Astrocyte (in vitro differentiated cells and primary cell): ENCODE measurements around the gene MYCBPAP. TPM values are rescaled to one million over a fixed set of nuclear protein-coding genes. Genes with fewer than 3 reads are reported as not detected.

ENCODE experiments used
- DNase-seq: peaks from one replicate; pipeline ENCODE4 v3.0.0-alpha.2; 2010; ENCODE audit warnings: low read depth
- FAIRE-seq: peaks from 2 replicates; lab custom pipeline; 2011; peaks lifted over from hg19 to GRCh38; lab: Jason Lieb, UNC
- H2AFZ ChIP-seq: 2 replicates; pipeline ENCODE4 v1.6.0; 2012; ENCODE audit warnings: low read depth, low read length, inconsistent platforms
- H3K27ac ChIP-seq: 2 replicates; pipeline ENCODE4 v1.5.1; 2011; ENCODE audit warnings: low read depth, low read length, inconsistent platforms
- H3K27me3 ChIP-seq: 2 replicates; pipeline ENCODE4 v1.6.0; 2011; ENCODE audit warnings: low read length, inconsistent platforms; ENCODE audit not compliant: insufficient read depth
- H3K36me3 ChIP-seq: 2 replicates; pipeline ENCODE4 v1.5.1; 2011; ENCODE audit warnings: low read length, inconsistent platforms; ENCODE audit not compliant: insufficient read depth
- H3K4me1 ChIP-seq: 2 replicates; pipeline ENCODE4 v1.5.1; 2011; ENCODE audit warnings: low read length, inconsistent platforms; ENCODE audit not compliant: insufficient read depth
- H3K4me2 ChIP-seq: 2 replicates; pipeline ENCODE4 v1.6.0; 2012; ENCODE audit warnings: low read length, inconsistent platforms
- H3K4me3 ChIP-seq: 2 replicates; pipeline ENCODE4 v1.5.1; 2011; ENCODE audit warnings: low read depth, mild to moderate bottlenecking, low read length, inconsistent platforms; ENCODE audit not compliant: insufficient read depth
- H3K79me2 ChIP-seq: 2 replicates; pipeline ENCODE4 v1.6.0; 2012; ENCODE audit warnings: mild to moderate bottlenecking, low read length, inconsistent platforms; ENCODE audit not compliant: insufficient read depth
- H3K9ac ChIP-seq: 2 replicates; pipeline ENCODE4 v1.6.0; 2012; ENCODE audit warnings: mild to moderate bottlenecking, low read length, inconsistent platforms
- H3K9me3 ChIP-seq: 2 replicates; pipeline ENCODE4 v1.5.1; 2012; ENCODE audit warnings: low read depth, mild to moderate bottlenecking, low read length, inconsistent platforms; ENCODE audit not compliant: insufficient read depth
- H4K20me1 ChIP-seq: 2 replicates; pipeline ENCODE4 v1.6.0; 2012; ENCODE audit warnings: low read length, inconsistent platforms; ENCODE audit not compliant: insufficient read depth
- H3K27ac Mint-ChIP-seq: one replicate; pipeline ENCODE4 v1.8.0; 2021; ENCODE audit warnings: mild to moderate bottlenecking, mixed read lengths; ENCODE audit not compliant: unreplicated experiment
- H3K27me3 Mint-ChIP-seq: one replicate; pipeline ENCODE4 v1.8.0; 2021; ENCODE audit warnings: low read depth, mixed read lengths; ENCODE audit not compliant: unreplicated experiment
- H3K36me3 Mint-ChIP-seq: one replicate; pipeline ENCODE4 v1.8.0; 2021; ENCODE audit warnings: low read depth, mixed read lengths; ENCODE audit not compliant: unreplicated experiment
- H3K4me1 Mint-ChIP-seq: one replicate; pipeline ENCODE4 v1.8.0; 2021; ENCODE audit warnings: low read depth, mixed read lengths; ENCODE audit not compliant: unreplicated experiment
- H3K4me3 Mint-ChIP-seq: one replicate; pipeline ENCODE4 v1.8.0; 2021; ENCODE audit warnings: mild to moderate bottlenecking, moderate library complexity, mixed read lengths; ENCODE audit not compliant: unreplicated experiment
- H3K9me3 Mint-ChIP-seq: one replicate; pipeline ENCODE4 v1.8.0; 2021; ENCODE audit warnings: mild to moderate bottlenecking, mixed read lengths; ENCODE audit not compliant: unreplicated experiment
- EZH2 ChIP-seq: IDR thresholded peaks from 2 replicates; pipeline ENCODE4 v1.6.1; 2012; ENCODE audit warnings: mild to moderate bottlenecking, low read length, inconsistent platforms; ENCODE audit not compliant: insufficient read depth
- total RNA-seq: library from RNA; stranded (reverse); gene quantifications from 2 replicates; pipeline ENCODE4 v1.2.1, GENCODE V29; 2021
- TF ChIP-seq, protein P1 (sequence below): IDR thresholded peaks from 2 replicates; pipeline ENCODE4 v1.5.1; 2011; ENCODE audit warnings: low read depth, mild to moderate bottlenecking, inconsistent platforms, low read length, moderate library complexity; ENCODE audit not compliant: insufficient read depth

MYCBPAP gene
- total RNA-seq, 1 donor from 2014 or later, result 1.4 TPM

- peaks cover 3% of the 10 kb centered on the region for H3K9me3 Mint-ChIP-seq
- FAIRE-seq (no peak), DNase-seq (no peak)
- no peaks in the 10 kb centered on the region for H4K20me1 ChIP-seq
- peaks cover 75% of the 10 kb centered on the region for H3K27me3 Mint-ChIP-seq
- no peak overlapping the region for H3K27ac Mint-ChIP-seq
- H3K27ac ChIP-seq, result no peak overlapping the region
- H3K4me3 Mint-ChIP-seq, result peak overlapping the region; percentile 67
- H3K36me3 Mint-ChIP-seq, result peaks cover 9% of the 10 kb centered on the region
- no peak for TF ChIP-seq EZH2
- TF ChIP-seq, protein P1, sequence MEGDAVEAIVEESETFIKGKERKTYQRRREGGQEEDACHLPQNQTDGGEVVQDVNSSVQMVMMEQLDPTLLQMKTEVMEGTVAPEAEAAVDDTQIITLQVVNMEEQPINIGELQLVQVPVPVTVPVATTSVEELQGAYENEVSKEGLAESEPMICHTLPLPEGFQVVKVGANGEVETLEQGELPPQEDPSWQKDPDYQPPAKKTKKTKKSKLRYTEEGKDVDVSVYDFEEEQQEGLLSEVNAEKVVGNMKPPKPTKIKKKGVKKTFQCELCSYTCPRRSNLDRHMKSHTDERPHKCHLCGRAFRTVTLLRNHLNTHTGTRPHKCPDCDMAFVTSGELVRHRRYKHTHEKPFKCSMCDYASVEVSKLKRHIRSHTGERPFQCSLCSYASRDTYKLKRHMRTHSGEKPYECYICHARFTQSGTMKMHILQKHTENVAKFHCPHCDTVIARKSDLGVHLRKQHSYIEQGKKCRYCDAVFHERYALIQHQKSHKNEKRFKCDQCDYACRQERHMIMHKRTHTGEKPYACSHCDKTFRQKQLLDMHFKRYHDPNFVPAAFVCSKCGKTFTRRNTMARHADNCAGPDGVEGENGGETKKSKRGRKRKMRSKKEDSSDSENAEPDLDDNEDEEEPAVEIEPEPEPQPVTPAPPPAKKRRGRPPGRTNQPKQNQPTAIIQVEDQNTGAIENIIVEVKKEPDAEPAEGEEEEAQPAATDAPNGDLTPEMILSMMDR, result no peak
- H3K79me2 ChIP-seq, result no peaks in the 10 kb centered on the region
- H3K9me3 ChIP-seq, result no peaks in the 10 kb centered on the region
- no peak overlapping the region for H3K9ac ChIP-seq
- no peak overlapping the region for H2AFZ ChIP-seq
- no peaks in the 10 kb centered on the region for H3K36me3 ChIP-seq
- H3K4me3 ChIP-seq, result no peak overlapping the region
- H3K27me3 ChIP-seq, result peaks cover 21% of the 10 kb centered on the region
- peaks cover 11% of the 10 kb centered on the region for H3K4me1 ChIP-seq
- H3K4me2 ChIP-seq, result peak overlapping the region; percentile 74
- peaks cover 11% of the 10 kb centered on the region for H3K4me1 Mint-ChIP-seq
Observed at GRCh38 chr17:50533185-50533584, 24.9 kb downstream of the MYCBPAP start.

DNA sequence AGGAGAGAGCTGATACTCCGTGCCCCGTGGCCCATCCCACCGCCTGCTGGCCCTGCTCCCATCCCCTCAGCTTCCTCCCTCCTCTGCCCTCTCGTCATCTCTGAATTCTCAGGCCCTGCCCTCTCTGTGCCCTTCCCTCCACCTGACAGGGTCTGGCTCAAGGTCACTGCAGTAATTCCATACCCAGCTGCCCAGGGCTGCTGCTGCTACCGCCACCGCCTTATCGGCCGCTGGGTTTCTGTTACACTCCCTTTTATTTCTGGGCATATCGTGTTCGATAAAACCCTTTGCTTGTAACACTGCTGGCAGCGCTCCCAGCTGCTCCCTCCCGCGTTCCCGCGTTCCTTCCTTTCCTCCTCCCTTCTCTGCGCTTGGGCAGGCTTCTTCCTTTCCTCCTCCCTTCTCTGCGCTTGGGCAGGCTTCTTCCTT lies 25.5 kb downstream of the MYCBPAP start:
- TF ChIP-seq, protein P1, result no peak
- TF ChIP-seq EZH2, result no peak
- H3K4me2 ChIP-seq, result peak overlapping the region; percentile 74
- no peak overlapping the region for H3K27ac ChIP-seq
- DNase-seq (no peak), FAIRE-seq (no peak)
- no peak overlapping the region for H3K4me3 ChIP-seq
- Mint-ChIP-seq H3K9me3 (peaks cover 2% of the 10 kb centered on the region), H3K27ac (peak overlapping the region; percentile 12), H3K36me3 (peaks cover 9% of the 10 kb centered on the region), H3K4me3 (no peak overlapping the region), H3K4me1 (peaks cover 11% of the 10 kb centered on the region), H3K27me3 (peaks cover 70% of the 10 kb centered on the region)
- no peaks in the 10 kb centered on the region for H3K36me3 ChIP-seq
- H3K9me3 ChIP-seq, result no peaks in the 10 kb centered on the region
- H3K9ac ChIP-seq, result no peak overlapping the region
- peaks cover 21% of the 10 kb centered on the region for H3K27me3 ChIP-seq
- H3K4me1 ChIP-seq, result peaks cover 11% of the 10 kb centered on the region
- H2AFZ ChIP-seq, result peak overlapping the region; percentile 38
- no peaks in the 10 kb centered on the region for H3K79me2 ChIP-seq
- no peaks in the 10 kb centered on the region for H4K20me1 ChIP-seq

DNA sequence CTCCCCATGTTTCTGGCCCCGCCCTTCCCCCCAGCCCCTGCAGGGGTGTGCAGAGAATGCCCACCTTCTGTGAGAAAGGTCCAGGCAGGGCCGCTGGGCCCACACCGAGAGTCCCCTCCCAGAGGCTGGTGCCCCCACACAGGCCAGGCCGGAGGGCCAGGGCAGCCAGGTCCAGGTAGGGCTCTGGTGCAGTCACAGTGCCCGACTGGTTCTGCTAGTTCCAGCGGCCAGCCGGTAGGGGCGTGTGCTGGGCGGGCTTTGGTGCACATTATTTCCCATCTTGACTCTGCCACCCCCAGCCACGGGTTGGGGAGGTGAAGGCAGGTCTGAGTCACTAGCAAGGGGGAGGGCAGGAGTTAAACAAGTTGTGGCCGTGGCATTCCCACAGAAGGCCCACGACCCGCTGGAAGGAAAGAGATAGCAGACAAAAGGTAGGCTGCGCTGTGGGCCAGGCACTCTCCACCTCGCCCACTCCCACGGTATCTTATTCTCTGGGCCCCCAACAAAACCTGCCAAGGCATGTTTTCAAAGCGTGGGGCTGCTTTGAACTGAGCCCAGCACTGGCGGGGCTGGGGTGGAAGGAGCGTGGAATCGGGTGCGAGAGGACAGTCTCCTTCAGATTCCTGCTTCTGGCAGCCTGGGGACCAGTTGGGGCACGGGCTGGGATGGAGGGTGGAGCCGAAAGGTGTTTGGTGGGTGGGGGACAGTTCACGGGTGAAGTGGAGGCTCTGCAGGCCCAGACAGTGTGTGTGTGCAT lies 26.2 kb downstream of the MYCBPAP start:
- H3K27ac Mint-ChIP-seq, result no peak overlapping the region
- H3K36me3 Mint-ChIP-seq, result peaks cover 9% of the 10 kb centered on the region
- no peaks in the 10 kb centered on the region for H4K20me1 ChIP-seq
- H3K4me3 ChIP-seq, result no peak overlapping the region
- H3K27ac ChIP-seq, result no peak overlapping the region
- peak overlapping the region; percentile 74 for H3K4me2 ChIP-seq
- peaks cover 11% of the 10 kb centered on the region for H3K4me1 ChIP-seq
- peaks cover 69% of the 10 kb centered on the region for H3K27me3 Mint-ChIP-seq
- no peak overlapping the region for H2AFZ ChIP-seq
- H3K9me3 ChIP-seq, result no peaks in the 10 kb centered on the region
- TF ChIP-seq, protein P1, result peak; percentile 2
- no peak for TF ChIP-seq EZH2
- H3K4me1 Mint-ChIP-seq, result peaks cover 11% of the 10 kb centered on the region
- H3K79me2 ChIP-seq, result no peaks in the 10 kb centered on the region
- DNase-seq, result peak; percentile 29
- peaks cover 21% of the 10 kb centered on the region for H3K27me3 ChIP-seq
- no peak for FAIRE-seq
- H3K36me3 ChIP-seq, result no peaks in the 10 kb centered on the region
- H3K9me3 Mint-ChIP-seq, result peaks cover 2% of the 10 kb centered on the region
- no peak overlapping the region for H3K9ac ChIP-seq
- peak overlapping the region; percentile 68 for H3K4me3 Mint-ChIP-seq
